GM12878 (cell line): ENCODE measurements around the gene SLC25A39. TPM values are rescaled to one million over a fixed set of nuclear protein-coding genes. Genes with fewer than 3 reads are reported as not detected.

Experiments
- BACH1 ChIP-seq: fragments of 450-650 bp; IDR thresholded peaks from 2 replicates; pipeline ENCODE4 v1.6.1; 2017; ENCODE audit warnings: mild to moderate bottlenecking, borderline replicate concordance
- CBFB ChIP-seq: IDR thresholded peaks from 2 replicates; pipeline ENCODE4 v1.6.1; 2016; ENCODE audit warnings: antibody characterized with exemption, low read depth
- CUX1 ChIP-seq: IDR thresholded peaks from 2 replicates; pipeline ENCODE4 v1.6.1; 2012; ENCODE audit warnings: improper control_type of control experiment, low read depth, low read length; ENCODE audit not compliant: insufficient replicate concordance
- DPF2 ChIP-seq: fragments of 450-650 bp; IDR thresholded peaks from 2 replicates; pipeline ENCODE4 v1.6.1; 2017; ENCODE audit warnings: mild to moderate bottlenecking
- E2F4 ChIP-seq: IDR thresholded peaks from 2 replicates; pipeline ENCODE4 v1.6.1; 2012; ENCODE audit warnings: low read depth, low read length, improper control_type of control experiment
- EGR1 ChIP-seq, 2 experiments: IDR thresholded peaks; 1 replicate in 1 of 2; 2 replicates in 1 of 2; pipeline ENCODE4 v1.6.1; 2011 to 2012; ENCODE audit warnings: low read depth in 2 of 2, low read length in 2 of 2, borderline replicate concordance in 1 of 2, mild to moderate bottlenecking in 1 of 2, moderate library complexity in 1 of 2
- ETV6 ChIP-seq, 2 experiments: fragments of 450-650 bp in 1 of 2; IDR thresholded peaks in 1 of 2; conservative IDR thresholded peaks in 1 of 2; 2 replicates each; pipeline ENCODE4 v1.6.1; 2014; ENCODE audit warnings: antibody characterized with exemption in 1 of 2, borderline replicate concordance in 1 of 2, low read depth in 1 of 2, mild to moderate bottlenecking in 1 of 2, moderate library complexity in 1 of 2
- FOS ChIP-seq: IDR thresholded peaks from 3 replicates; pipeline ENCODE4 v1.6.1; 2011; ENCODE audit warnings: borderline replicate concordance; ENCODE audit not compliant: insufficient read length; ENCODE audit errors: extremely low read depth
- IRF3 ChIP-seq: fragments of 450-650 bp; IDR thresholded peaks from 2 replicates; pipeline ENCODE4 v1.6.1; 2014; ENCODE audit warnings: mild to moderate bottlenecking
- IRF4 ChIP-seq: IDR thresholded peaks from 2 replicates; pipeline ENCODE4 v1.6.1; 2011; ENCODE audit warnings: low read depth, low read length
- KAT2A ChIP-seq: conservative IDR thresholded peaks from 2 replicates; pipeline ENCODE4 v1.6.1; 2011; ENCODE audit warnings: low read depth, low read length; ENCODE audit not compliant: control insufficient read depth
- NBN ChIP-seq: fragments of 450-650 bp; IDR thresholded peaks from 2 replicates; pipeline ENCODE4 v1.6.1; 2016
- NFIC ChIP-seq: IDR thresholded peaks from 2 replicates; pipeline ENCODE4 v1.6.1; 2012; ENCODE audit warnings: low read depth, mild to moderate bottlenecking, inconsistent platforms, low read length, moderate library complexity
- PBX3 ChIP-seq: IDR thresholded peaks from 2 replicates; pipeline ENCODE4 v1.6.1; 2011; ENCODE audit warnings: mild to moderate bottlenecking, low read depth, low read length, moderate library complexity; ENCODE audit not compliant: insufficient replicate concordance
- PKNOX1 ChIP-seq: fragments of 450-650 bp; IDR thresholded peaks from 2 replicates; pipeline ENCODE4 v1.6.1; 2016; ENCODE audit warnings: mild to moderate bottlenecking
- POLR2A ChIP-seq: IDR thresholded peaks from 2 replicates; pipeline ENCODE4 v1.6.1; 2011; ENCODE audit warnings: low read depth, mild to moderate bottlenecking, low read length
- POLR2AphosphoS2 ChIP-seq: IDR thresholded peaks from 2 replicates; pipeline ENCODE4 v1.6.1; 2011; ENCODE audit warnings: low read depth, mild to moderate bottlenecking, low read length, improper control_type of control experiment, moderate library complexity
- SIN3A ChIP-seq: IDR thresholded peaks from 2 replicates; pipeline ENCODE4 v1.6.1; 2012; ENCODE audit warnings: low read depth, low read length, improper control_type of control experiment
- SMARCA5 ChIP-seq: fragments of 450-650 bp; IDR thresholded peaks from 2 replicates; pipeline ENCODE4 v1.6.1; 2017; ENCODE audit warnings: mild to moderate bottlenecking
- ZNF217 ChIP-seq: fragments of 450-650 bp; IDR thresholded peaks from 2 replicates; pipeline ENCODE4 v1.6.1; 2017; ENCODE audit warnings: antibody characterized with exemption, mild to moderate bottlenecking
- polyA plus RNA-seq, 11 experiments: library from polyadenylated mRNA; depleted of rRNA in 4 of 11; unstranded in 6 of 11; stranded (reverse) in 5 of 11; fragments of >200 nt; fragmentation: Nextera tagmentation in 4 of 11; fragmentation: Illumina TruSeq in 1 of 11; extraction: Ambion mirVana in 4 of 11; extraction: Trizol in 1 of 11; gene quantifications; 1 replicate in 1 of 11; 2 replicates in 10 of 11; pipeline versions ENCODE4 v1.2.1 to v1.2.3, GENCODE V29; 2011 to 2016; ENCODE audit warnings: inconsistent platforms in 2 of 11, missing spikeins in 2 of 11, low read depth in 1 of 11
- total RNA-seq, 4 experiments: library from RNA; depleted of rRNA in 3 of 4; stranded (reverse); fragments of >200 nt in 3 of 4; fragmentation: Illumina TruSeq in 1 of 4; extraction: Trizol in 1 of 4; gene quantifications; 2 replicates each; pipeline versions ENCODE4 v1.2.1 to v1.2.3, GENCODE V29; 2013 to 2021

Gene SLC25A39
- total and polyA plus RNA-seq, 10 of the 15 experiments (the other 5 are each of a cell fraction or from before 2014, with no cell fraction given), result 3.5 to 270 (median 150) TPM

GRCh38 chr17:44348234-44348987 lies 23.8 kb upstream of the SLC25A39 start (continued):
- no peak for TF ChIP-seq E2F4
- TF ChIP-seq SMARCA5, result peak; percentile 41; the same call in 1 of the 2 replicates
- TF ChIP-seq POLR2A, result peak; percentile 62
- peak; percentile 7; the same call in 1 of the 2 replicates for TF ChIP-seq SIN3A
- TF ChIP-seq DPF2, result peak; percentile 98
- peak; percentile 91; the same call in 1 of the 2 replicates for TF ChIP-seq NFIC
- no peak for TF ChIP-seq KAT2A
- peak; percentile 49; the same call in 1 of the 2 replicates for TF ChIP-seq NBN
- peak; percentile 48 for TF ChIP-seq CUX1
- no peak for TF ChIP-seq ZNF217
- TF ChIP-seq PBX3, result no peak
- peak; percentile 41; the same call in 1 of the 2 replicates for TF ChIP-seq CBFB
- peak; percentile 98 for TF ChIP-seq IRF4
- no peak for TF ChIP-seq IRF3
- peak in 1 of 2 experiments; percentile 98; a peak in 2 of 4 replicates for TF ChIP-seq ETV6 (conservative IDR thresholded peaks at IDR 0.05 in 1 of 2, IDR thresholded peaks at IDR 0.05 in 1 of 2; ENCODE audit: borderline replicate concordance in 1 of 2, low read depth in 1 of 2)
- peak; percentile 47; the same call in 1 of the 2 replicates for TF ChIP-seq PKNOX1
- TF ChIP-seq POLR2AphosphoS2, result no peak
- TF ChIP-seq EGR1 (IDR thresholded peaks at IDR 0.05; ENCODE audit: borderline replicate concordance in 1 of 2, low read depth in 2 of 2, low read length in 2 of 2), result peak in 1 of 2 experiments; percentile 83; a peak in 2 of 3 replicates
- TF ChIP-seq BACH1, result peak; percentile 87; the same call in 1 of the 2 replicates
- no peak for TF ChIP-seq FOS
